CD14-positive monocyte (primary cell): ENCODE measurements around the gene FBXO2. TPM values are rescaled to one million over a fixed set of nuclear protein-coding genes. Genes with fewer than 3 reads are reported as not detected.

Experiments used
- DNase-seq, 3 donors: peaks; one replicate each; pipeline ENCODE4 v3.0.0-alpha.2; 2011 to 2022
- H2AFZ ChIP-seq: 2 replicates; pipeline ENCODE4 v1.6.0; 2012; ENCODE audit warnings: mild to moderate bottlenecking, low read depth, low read length, inconsistent platforms; ENCODE audit not compliant: insufficient read depth, poor library complexity, severe bottlenecking
- H3K27ac ChIP-seq, 2 donors: 1 replicate in 1 of 2; 2 replicates in 1 of 2; pipeline ENCODE4 v1.5.1; 2012 to 2013; ENCODE audit warnings: low read length in 2 of 2, control low read depth in 1 of 2, inconsistent platforms in 1 of 2, low read depth in 1 of 2, mild to moderate bottlenecking in 1 of 2
- H3K27me3 ChIP-seq, 2 donors: one replicate each; pipeline versions ENCODE4 v1.6.0 to v1.6.1; 2011 to 2013; ENCODE audit warnings: low read length in 2 of 2; ENCODE audit not compliant: control insufficient read depth in 2 of 2, insufficient read depth in 2 of 2
- H3K36me3 ChIP-seq, 2 donors: replicated peaks in 1 of 2; 1 replicate in 1 of 2; 2 replicates in 1 of 2; pipeline versions ENCODE4 v1.5.1 to v1.6.1; 2012 to 2013; ENCODE audit warnings: low read length in 2 of 2, control low read depth in 1 of 2, inconsistent platforms in 1 of 2, mild to moderate bottlenecking in 1 of 2; ENCODE audit not compliant: insufficient read depth in 2 of 2, control insufficient read depth in 1 of 2
- H3K4me1 ChIP-seq, 2 donors: 1 replicate in 1 of 2; 2 replicates in 1 of 2; pipeline versions ENCODE4 v1.5.1 to v1.6.1; 2012 to 2013; ENCODE audit warnings: low read length in 2 of 2, control low read depth in 1 of 2, inconsistent platforms in 1 of 2, mild to moderate bottlenecking in 1 of 2, moderate library complexity in 1 of 2; ENCODE audit not compliant: insufficient read depth in 2 of 2, control insufficient read depth in 1 of 2
- H3K4me2 ChIP-seq: replicated peaks from 2 replicates; pipeline ENCODE3; 2012; ENCODE audit warnings: low read length, moderate library complexity, mild to moderate bottlenecking; ENCODE audit not compliant: poor library complexity, severe bottlenecking; ENCODE audit errors: extremely low read depth
- H3K4me3 ChIP-seq, 3 experiments: fragments of 200-600 bp in 1 of 3; sonication (generic) in 1 of 3; replicated peaks in 1 of 3; 1 replicate in 2 of 3; 2 replicates in 1 of 3; pipeline ENCODE4 v1.5.1; 2011 to 2013; ENCODE audit warnings: low read length in 3 of 3, mild to moderate bottlenecking in 3 of 3, control low read depth in 2 of 3, low read depth in 2 of 3, inconsistent platforms in 1 of 3, moderate library complexity in 1 of 3
- H3K79me2 ChIP-seq: 2 replicates; pipeline ENCODE4 v1.6.0; 2012; ENCODE audit warnings: mild to moderate bottlenecking, control low read depth, inconsistent platforms, low read length, moderate library complexity; ENCODE audit not compliant: insufficient read depth
- H3K9ac ChIP-seq: 2 replicates; pipeline ENCODE4 v1.6.0; 2017; ENCODE audit warnings: low read length, mild to moderate bottlenecking; ENCODE audit not compliant: insufficient read depth, poor library complexity, severe bottlenecking
- H3K9me3 ChIP-seq, 2 donors: replicated peaks in 1 of 2; 1 replicate in 1 of 2; 2 replicates in 1 of 2; pipeline versions ENCODE4 v1.5.1 to v1.6.1; 2012 to 2013; ENCODE audit warnings: low read length in 2 of 2, control low read depth in 1 of 2; ENCODE audit not compliant: control insufficient read depth in 1 of 2, insufficient read depth in 1 of 2
- H4K20me1 ChIP-seq: 2 replicates; pipeline ENCODE4 v1.6.0; 2012; ENCODE audit warnings: mild to moderate bottlenecking, low read length, control low read depth, moderate library complexity; ENCODE audit not compliant: insufficient read depth
- H3K27ac Mint-ChIP-seq, 7 donors: one replicate each; pipeline ENCODE4 v1.8.0; 2020; ENCODE audit warnings: mild to moderate bottlenecking in 7 of 7, mixed read lengths in 7 of 7, moderate library complexity in 6 of 7, inconsistent platforms in 2 of 7
- H3K27me3 Mint-ChIP-seq, 3 donors: one replicate each; pipeline ENCODE4 v1.8.0; 2021 to 2022; ENCODE audit warnings: low read depth in 3 of 3, mild to moderate bottlenecking in 3 of 3, mixed read lengths in 3 of 3, moderate library complexity in 3 of 3, inconsistent platforms in 1 of 3
- H3K36me3 Mint-ChIP-seq, 2 donors: one replicate each; pipeline ENCODE4 v1.8.0; 2020; ENCODE audit warnings: mixed read lengths in 2 of 2, inconsistent platforms in 1 of 2, mild to moderate bottlenecking in 1 of 2
- H3K4me1 Mint-ChIP-seq: one replicate; pipeline ENCODE4 v1.8.0; 2020; ENCODE audit warnings: mild to moderate bottlenecking, mixed read lengths
- H3K4me3 Mint-ChIP-seq, 2 donors: one replicate each; pipeline ENCODE4 v1.8.0; 2020; ENCODE audit warnings: mild to moderate bottlenecking in 2 of 2, mixed read lengths in 2 of 2, moderate library complexity in 1 of 2
- H3K9me3 Mint-ChIP-seq, 7 donors: one replicate each; pipeline ENCODE4 v1.8.0; 2020 to 2022; ENCODE audit warnings: mixed read lengths in 7 of 7, mild to moderate bottlenecking in 6 of 7, moderate library complexity in 6 of 7, inconsistent platforms in 2 of 7
- WGBS: methylation state at CpG from one replicate; pipeline ENCODE4 v1.1.5; 2013; ENCODE audit warnings: missing lambda C conversion rate; ENCODE audit not compliant: insufficient coverage; 5-methylcytosine and 5-hydroxymethylcytosine counted together
- intact Hi-C, 2 donors: fragments of 100-400 bp; cut with micrococcal nuclease; formaldehyde crosslinking; loops; one replicate each; pipeline versions ENCODE4 v1.15.0 to v1.15.1; 2023
- polyA plus RNA-seq, 3 donors: library from polyadenylated mRNA; depleted of rRNA in 1 of 3; unstranded in 2 of 3; stranded (reverse) in 1 of 3; fragments of 300-500 nt in 2 of 3; fragments of >200 nt in 1 of 3; fragmentation: Illumina TruSeq in 2 of 3; gene quantifications; 1 replicate in 2 of 3; 2 replicates in 1 of 3; pipeline ENCODE4 v1.2.3, GENCODE V29; 2012 to 2021
- TF ChIP-seq, protein P1 (sequence below): fragments of 200-600 bp; IDR thresholded peaks from one replicate; pipeline ENCODE4 v1.8.0; 2022; ENCODE audit warnings: antibody characterized with exemption, mild to moderate bottlenecking

Gene FBXO2
- polyA plus RNA-seq, 3 donors, result 0.08 TPM; not detected in 2

DNA sequence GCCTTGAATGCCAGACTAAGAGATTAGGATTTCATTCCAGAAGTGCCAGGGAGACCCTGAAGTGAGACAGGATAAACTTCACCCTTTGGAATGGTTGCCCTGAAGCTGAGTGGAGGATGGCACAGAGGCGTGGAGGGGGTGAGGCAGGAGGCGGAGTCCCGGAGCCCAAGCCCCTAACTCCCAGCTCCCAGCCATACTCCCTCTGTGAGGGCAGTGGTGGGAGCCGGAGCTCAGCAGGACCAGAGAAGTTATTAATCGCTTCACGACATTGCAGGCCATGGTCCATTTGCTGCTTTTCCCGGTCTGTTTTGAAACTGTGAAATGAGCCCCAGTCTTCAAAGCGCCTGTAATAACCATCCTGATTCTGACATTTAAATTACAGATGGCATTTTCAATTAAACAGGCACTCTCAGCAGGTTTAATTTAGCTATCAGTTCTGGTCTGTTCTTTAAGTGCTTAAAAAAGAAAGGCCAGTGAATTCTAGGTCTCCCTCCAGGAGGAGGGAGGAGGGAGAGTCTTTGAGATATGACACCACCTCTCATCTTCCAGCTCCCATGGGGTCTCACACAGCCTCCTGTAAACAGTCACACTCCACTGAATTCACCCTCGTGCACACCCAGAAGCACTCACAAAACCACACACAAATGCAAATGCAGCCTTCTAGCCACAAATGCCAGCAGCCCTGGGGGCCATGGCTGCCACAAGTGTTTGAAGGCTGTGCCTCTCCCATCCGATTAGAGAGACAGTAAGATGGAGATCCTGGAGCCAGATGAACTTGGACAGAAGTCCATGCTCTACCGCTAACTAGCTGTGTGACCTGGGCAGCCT is 19.6 kb downstream of the FBXO2 start:
- Histone ChIP-seq H4K20me1 (no peaks in the 10 kb centered on the region), H3K27ac (no peak overlapping the region), H3K36me3 (no peaks in the 10 kb centered on the region), H3K4me2 (no peak overlapping the region), H3K79me2 (no peaks in the 10 kb centered on the region), H3K4me3 (no peak overlapping the region), H3K9me3 (no peaks in the 10 kb centered on the region), H2AFZ (no peak overlapping the region), H3K9ac (no peak overlapping the region), H3K27me3 (no peaks in the 10 kb centered on the region), H3K4me1 (no peaks in the 10 kb centered on the region)
- TF ChIP-seq, protein P1, sequence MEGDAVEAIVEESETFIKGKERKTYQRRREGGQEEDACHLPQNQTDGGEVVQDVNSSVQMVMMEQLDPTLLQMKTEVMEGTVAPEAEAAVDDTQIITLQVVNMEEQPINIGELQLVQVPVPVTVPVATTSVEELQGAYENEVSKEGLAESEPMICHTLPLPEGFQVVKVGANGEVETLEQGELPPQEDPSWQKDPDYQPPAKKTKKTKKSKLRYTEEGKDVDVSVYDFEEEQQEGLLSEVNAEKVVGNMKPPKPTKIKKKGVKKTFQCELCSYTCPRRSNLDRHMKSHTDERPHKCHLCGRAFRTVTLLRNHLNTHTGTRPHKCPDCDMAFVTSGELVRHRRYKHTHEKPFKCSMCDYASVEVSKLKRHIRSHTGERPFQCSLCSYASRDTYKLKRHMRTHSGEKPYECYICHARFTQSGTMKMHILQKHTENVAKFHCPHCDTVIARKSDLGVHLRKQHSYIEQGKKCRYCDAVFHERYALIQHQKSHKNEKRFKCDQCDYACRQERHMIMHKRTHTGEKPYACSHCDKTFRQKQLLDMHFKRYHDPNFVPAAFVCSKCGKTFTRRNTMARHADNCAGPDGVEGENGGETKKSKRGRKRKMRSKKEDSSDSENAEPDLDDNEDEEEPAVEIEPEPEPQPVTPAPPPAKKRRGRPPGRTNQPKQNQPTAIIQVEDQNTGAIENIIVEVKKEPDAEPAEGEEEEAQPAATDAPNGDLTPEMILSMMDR, result no peak
- intact Hi-C loops, result no loop called here
- Mint-ChIP-seq H3K27ac (no peak overlapping the region), H3K4me1 (no peaks in the 10 kb centered on the region), H3K36me3 (no peaks in the 10 kb centered on the region), H3K9me3 (no peaks in the 10 kb centered on the region), H3K4me3 (no peak overlapping the region), H3K27me3 (peaks cover 8 to 23% (median 17%) of the 10 kb centered on the region in 3 donors)
- DNase-seq, result no peak
- WGBS, result 68% methylated on average over 6 of the region's 11 CpGs

DNA sequence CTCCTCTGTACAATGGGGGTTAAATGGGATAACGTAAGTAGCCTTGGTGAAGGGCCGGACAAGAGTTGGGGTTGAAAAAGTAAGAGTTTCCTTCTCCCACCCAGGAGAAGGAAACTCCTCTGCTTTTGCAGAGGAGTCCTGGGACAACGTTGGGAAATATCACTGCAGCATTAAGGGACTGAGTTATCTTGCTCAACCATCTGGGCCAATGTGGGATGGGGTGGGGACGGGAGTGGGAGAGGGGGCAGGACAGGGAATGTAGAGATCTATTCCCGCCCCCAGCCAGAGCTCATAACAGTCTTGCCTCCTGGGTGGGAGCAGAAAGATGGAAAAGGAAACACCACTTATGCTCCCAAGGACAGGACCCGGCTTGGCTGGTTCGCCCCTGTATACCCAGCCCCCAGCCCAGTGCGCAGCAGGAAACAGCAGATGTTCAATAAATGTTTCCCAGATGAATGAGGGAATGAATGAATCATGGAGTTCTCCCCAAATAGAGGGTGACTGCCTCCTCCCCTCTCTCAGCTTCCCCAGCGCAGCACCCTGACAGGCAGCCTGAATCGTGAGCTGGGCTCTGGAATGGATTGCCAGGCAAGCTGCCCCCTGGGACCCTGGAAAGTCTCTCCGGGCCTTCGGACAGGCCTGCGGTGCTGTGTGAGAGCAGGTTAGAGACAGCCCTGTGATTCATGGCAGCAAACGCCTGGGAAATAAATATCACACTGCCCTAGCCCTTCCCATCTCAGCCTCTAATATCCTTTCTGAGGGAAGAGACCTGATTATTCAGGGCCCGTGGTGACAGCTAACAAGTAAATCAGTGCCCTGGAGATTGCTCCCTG is 24.8 kb downstream of the FBXO2 start:
- no peaks in the 10 kb centered on the region for H3K9me3 ChIP-seq
- H3K27ac ChIP-seq, result no peak overlapping the region
- intact Hi-C loops, result no loop called here
- no peaks in the 10 kb centered on the region for H3K36me3 Mint-ChIP-seq
- H3K4me1 Mint-ChIP-seq, result no peaks in the 10 kb centered on the region
- no peaks in the 10 kb centered on the region for H3K9me3 Mint-ChIP-seq
- H3K36me3 ChIP-seq, result no peaks in the 10 kb centered on the region
- H3K27ac Mint-ChIP-seq, result no peak overlapping the region
- H3K4me1 ChIP-seq, result no peaks in the 10 kb centered on the region
- no peak overlapping the region for H3K4me2 ChIP-seq
- no peak overlapping the region for H2AFZ ChIP-seq
- H4K20me1 ChIP-seq, result no peaks in the 10 kb centered on the region
- no peaks in the 10 kb centered on the region for H3K27me3 ChIP-seq
- no peak overlapping the region for H3K9ac ChIP-seq
- peak overlapping the region in 1 of 2 donors; percentile 7 for H3K4me3 Mint-ChIP-seq
- H3K79me2 ChIP-seq, result no peaks in the 10 kb centered on the region
- WGBS, result 69% methylated on average over 6 of the region's 15 CpGs
- H3K27me3 Mint-ChIP-seq, result peaks cover 9 to 24% (median 18%) of the 10 kb centered on the region in 3 donors
- DNase-seq, result no peak
- no peak overlapping the region for H3K4me3 ChIP-seq
- TF ChIP-seq, protein P1, result no peak
